NCI-H2196 treated with DMSO at 0.1 percent for 48 hours (cell line): ENCODE measurements around the gene AGPAT1.
A peak's percentile ranks its signal among the peaks of the same experiment; 100 is the strongest.
"Not testable (repeated sequence)": the region's sequence is repeated elsewhere in the genome, so short reads cannot be mapped to it uniquely, and the experiment has no call there.

Experiments
- DNase-seq: peaks from one replicate; lab custom pipeline; 2025; ENCODE audit not compliant: unreplicated experiment; lab: John Stamatoyannopoulos, UW

Gene AGPAT1

GRCh38 chr6:32175711-32176475 lies at the start of gene AGPAT1:
AGPAT1 (minus strand) TSS chr6:32176084; CDS start chr6:32171496, 4,588 bp downstream.
- peak; percentile 86 for DNase-seq

- no peak for DNase-seq
Measured at GRCh38 chr6:32224696-32225095, 48.8 kb upstream of the AGPAT1 start.

GRCh38 chr6:32223258-32224235 lies 47.7 kb upstream of the AGPAT1 start, which contains the start of gene NOTCH4:
NOTCH4 (minus strand) TSS chr6:32224067; CDS start chr6:32223928, 139 bp downstream.
- DNase-seq, result no peak

GRCh38 chr6:32222333-32223230 lies 46.7 kb upstream of the AGPAT1 start:
- DNase-seq, result no peak

GRCh38 chr6:32220021-32220420 lies 44.1 kb upstream of the AGPAT1 start:
- no peak for DNase-seq

GRCh38 chr6:32218167-32218566 lies 42.3 kb upstream of the AGPAT1 start:
- DNase-seq, result no peak

GRCh38 chr6:32216998-32217397 lies 41.1 kb upstream of the AGPAT1 start:
- no peak for DNase-seq

GRCh38 chr6:32216285-32216684 lies 40.4 kb upstream of the AGPAT1 start:
- no peak for DNase-seq

GRCh38 chr6:32215617-32216016 lies 39.7 kb upstream of the AGPAT1 start:
- DNase-seq, result no peak

GRCh38 chr6:32214126-32214525 lies 38.2 kb upstream of the AGPAT1 start:
- no peak for DNase-seq

GRCh38 chr6:32213649-32214048 lies 37.8 kb upstream of the AGPAT1 start:
- no peak for DNase-seq

- DNase-seq, result no peak
Measured at GRCh38 chr6:32212076-32212760, 36.3 kb upstream of the AGPAT1 start.

- not testable (repeated sequence) for DNase-seq
Measured at GRCh38 chr6:32211432-32211831, 35.5 kb upstream of the AGPAT1 start.

- no peak for DNase-seq
Measured at GRCh38 chr6:32210191-32210601, 34.3 kb upstream of the AGPAT1 start.

GRCh38 chr6:32208996-32209395 lies 33.1 kb upstream of the AGPAT1 start:
- DNase-seq, result no peak

- DNase-seq, result no peak
Measured at GRCh38 chr6:32204268-32204715, 28.4 kb upstream of the AGPAT1 start.

GRCh38 chr6:32203426-32204267 lies 27.8 kb upstream of the AGPAT1 start:
- DNase-seq, result no peak

- DNase-seq, result no peak
Measured at GRCh38 chr6:32202186-32202585, 26.3 kb upstream of the AGPAT1 start.
